ENCODE results near the gene SMIM24. TPM values are rescaled to one million over a fixed set of nuclear protein-coding genes. Genes with fewer than 3 reads are reported as not detected.

Gene SMIM24
- polyA plus RNA-seq, 2 of the 4 experiments (the other 2 are of a cell fraction), result 1.0 to 1.2 TPM

DNA sequence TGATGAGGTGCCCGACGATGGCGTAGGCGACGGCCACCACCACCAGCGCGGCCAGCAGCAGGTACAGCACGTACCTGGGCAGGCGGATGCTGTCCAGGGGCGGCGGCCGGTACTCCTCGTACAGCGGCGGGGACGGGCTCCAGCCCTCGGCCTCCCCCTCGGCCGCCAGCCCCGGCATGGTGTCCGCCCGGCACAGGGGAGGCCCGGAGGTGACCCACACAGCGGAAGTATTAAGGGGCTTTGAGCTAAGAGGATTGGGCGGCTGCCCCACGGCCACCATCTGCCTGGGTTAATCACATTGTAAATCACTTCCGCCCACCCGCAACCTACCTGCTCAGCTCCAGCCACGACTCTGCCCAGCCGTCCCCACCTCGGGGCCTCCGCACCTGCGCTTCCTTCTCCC lies 2.9 kb upstream of the SMIM24 start, which contains the start of gene SMIM44:
TSS of gene SMIM44 (minus strand) at position 216 of the 403 bp plus-strand sequence. CDS start at position 178, 38 bp downstream.
- CTCF ChIA-PET, result interaction anchor here (0.7 to 7.0 kb wide), 4 partner anchors 12 to 178 kb away, joined by 4 to 78 read pairs (median 20); partner anchors contain the start of gene DOHH
- POLR2A ChIA-PET, result no interaction called here

DNA sequence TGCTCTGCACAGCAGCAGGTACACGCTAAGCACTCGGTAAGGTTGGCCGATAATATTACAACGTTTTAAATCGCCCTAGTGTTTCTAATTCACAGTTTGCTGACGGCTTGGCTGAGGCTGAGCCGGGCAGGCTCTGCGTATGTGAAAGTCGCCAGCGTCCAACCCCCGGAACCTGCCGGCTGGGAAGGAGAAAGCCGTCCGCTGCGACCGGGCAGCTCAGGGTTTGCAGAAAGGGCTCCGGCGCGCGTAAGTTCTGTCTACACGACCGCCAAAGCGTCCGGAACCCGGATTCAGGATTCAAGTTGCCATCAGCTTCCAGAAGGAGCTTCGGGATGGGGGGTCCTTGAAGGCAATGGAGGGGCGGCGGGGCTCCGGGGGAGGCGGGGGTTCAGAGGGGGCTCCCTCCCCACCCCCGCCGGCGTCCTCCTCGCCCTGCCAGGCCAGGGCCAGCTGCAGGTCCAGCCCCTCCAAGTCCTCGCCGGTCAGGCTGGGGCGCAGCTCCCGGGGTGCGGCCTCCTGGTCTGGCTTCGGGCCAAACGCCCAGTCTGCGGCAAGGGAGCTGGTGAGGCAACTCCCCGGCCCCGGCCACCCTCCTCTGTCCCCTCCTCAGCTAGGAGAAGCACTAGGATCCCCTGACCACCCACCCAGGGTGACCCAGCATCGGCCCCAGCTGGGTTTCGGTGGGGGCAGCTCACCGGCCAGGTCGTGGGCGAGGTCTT lies 2.3 kb upstream of the SMIM24 start:
- TF ChIP-seq MYC (IDR thresholded peaks at IDR 0.05; ENCODE audit: borderline replicate concordance, low read length) (no peak), TP53 (CRISPR knock-in tag; IDR thresholded peaks at IDR 0.05) (no peak), EP300 (IDR thresholded peaks at IDR 0.05) (no peak), JUNB (IDR thresholded peaks at IDR 0.05) (no peak), HOXB5 (CRISPR knock-in tag; IDR thresholded peaks at IDR 0.05) (no peak), HEYL (CRISPR knock-in tag; IDR thresholded peaks at IDR 0.05) (no peak), NPAS2 (CRISPR knock-in tag; IDR thresholded peaks at IDR 0.05; ENCODE audit: borderline replicate concordance) (no peak), FOSL2 (IDR thresholded peaks at IDR 0.05) (no peak), FOSL2 (CRISPR knock-in tag; IDR thresholded peaks at IDR 0.05) (no peak), GATA3 (IDR thresholded peaks at IDR 0.05; ENCODE audit: borderline replicate concordance) (no peak), ZSCAN20 (CRISPR knock-in tag; IDR thresholded peaks at IDR 0.05) (no peak)
- DNase-seq (ENCODE audit: low read depth in 1 of 2, low spot score in 1 of 2) (no peak), FAIRE-seq (no peak), ATAC-seq (no peak)
- no peak overlapping the region for H3K4me3 ChIP-seq
- H3K4me1 ChIP-seq, result no peaks in the 10 kb centered on the region; the same call in 2 of the 3 replicates
- ChIA-PET CTCF (interaction anchor here (0.7 to 7.0 kb wide), 3 partner anchors 11 to 178 kb away, joined by 4 to 78 read pairs (median 7); no protein-coding TSS in a partner anchor), POLR2A (no interaction called here)
- H3K4me2 ChIP-seq, result no peak overlapping the region
- no peaks in the 10 kb centered on the region for H3K9me3 ChIP-seq
- H3K27ac ChIP-seq, result no peak overlapping the region
- WGBS (ENCODE audit: missing lambda C conversion rate), result 66% methylated on average over 28 of the region's 49 CpGs

More for the DNA sequence above, 2.9 kb upstream of the SMIM24 start, which contains the start of gene SMIM44:
- 90% methylated on average over 10 of the region's 33 CpGs for WGBS (ENCODE audit: missing lambda C conversion rate)
- TF ChIP-seq, protein P1, sequence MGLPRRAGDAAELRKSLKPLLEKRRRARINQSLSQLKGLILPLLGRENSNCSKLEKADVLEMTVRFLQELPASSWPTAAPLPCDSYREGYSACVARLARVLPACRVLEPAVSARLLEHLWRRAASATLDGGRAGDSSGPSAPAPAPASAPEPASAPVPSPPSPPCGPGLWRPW (IDR thresholded peaks at IDR 0.05), result no peak
- TF ChIP-seq ZFP36 (IDR thresholded peaks at IDR 0.05; ENCODE audit: borderline replicate concordance, partially characterized antibody) (no peak), SMC3 (IDR thresholded peaks at IDR 0.05) (no peak), POLR2AphosphoS2 (conservative IDR thresholded peaks at IDR 0.05; ENCODE audit: low read length) (no peak), RCOR1 (IDR thresholded peaks at IDR 0.05; ENCODE audit: low read depth, low read length) (no peak), FOXS1 (CRISPR knock-in tag; IDR thresholded peaks at IDR 0.05) (no peak), RFX5 (IDR thresholded peaks at IDR 0.05) (no peak), MYC (IDR thresholded peaks at IDR 0.05; ENCODE audit: borderline replicate concordance, low read length) (no peak)
- no peak for FAIRE-seq
- H3K9me3 ChIP-seq, result no peaks in the 10 kb centered on the region
- no peak within 1 kb of the TSS for H3K4me3 ChIP-seq
- H3K4me1 ChIP-seq, result no peaks in the 10 kb centered on the region; the same call in 2 of the 3 replicates
- no peak for DNase-seq (ENCODE audit: low read depth in 1 of 2, low spot score in 1 of 2)
- H3K27ac ChIP-seq, result no peak within 1 kb of the TSS
- no peak within 1 kb of the TSS for H3K4me2 ChIP-seq
- ATAC-seq, result no peak

DNA sequence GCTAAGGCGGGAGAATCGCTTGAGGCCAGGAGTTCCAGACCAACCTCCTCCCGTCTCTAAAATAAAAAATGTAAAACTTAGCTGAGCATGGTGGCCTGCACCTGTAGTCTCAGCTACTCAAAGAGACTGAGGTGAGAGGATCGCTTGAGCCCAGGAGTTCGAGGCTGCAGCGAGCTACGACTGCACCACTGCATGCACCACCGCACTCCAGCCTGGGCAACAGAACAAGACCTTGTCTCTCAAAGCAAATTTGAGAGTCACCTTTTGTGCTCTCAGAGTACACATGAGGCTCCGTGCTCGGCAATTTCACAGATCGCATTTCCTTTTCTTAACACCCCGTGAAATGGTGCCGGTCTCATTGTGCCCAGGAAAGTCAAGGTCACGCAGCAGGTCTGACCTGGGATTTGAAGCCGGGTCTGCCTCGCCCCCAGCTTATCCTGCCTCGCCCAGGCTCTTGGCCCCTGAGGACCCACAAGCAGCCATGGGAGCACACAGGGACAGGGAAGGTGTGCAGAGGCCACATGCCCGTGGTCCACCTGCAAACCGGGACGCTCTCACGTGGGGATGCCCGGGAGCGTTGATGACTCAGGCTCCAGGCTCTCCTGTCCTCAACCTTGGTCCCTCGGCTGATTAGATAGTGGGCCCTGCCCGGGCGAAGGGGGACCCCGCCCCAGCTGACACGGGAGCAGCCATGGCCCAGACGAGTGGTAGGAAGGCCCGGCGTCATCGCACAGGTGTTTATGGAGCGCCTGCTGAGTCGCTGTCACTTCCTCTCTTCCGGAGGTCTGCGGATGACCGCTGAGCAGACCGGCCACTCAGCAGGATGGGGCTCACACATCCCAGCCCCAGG lies 1.1 kb upstream of the SMIM24 start:
- WGBS (ENCODE audit: missing lambda C conversion rate), result 79% methylated on average over 18 of the region's 38 CpGs
- ATAC-seq (no peak), DNase-seq (ENCODE audit: low read depth in 1 of 2, low spot score in 1 of 2) (no peak), FAIRE-seq (no peak)
- no peak overlapping the region for H3K27ac ChIP-seq
- no peaks in the 10 kb centered on the region for H3K9me3 ChIP-seq
- ChIA-PET CTCF (interaction anchor here (1.1 to 7.0 kb wide), 4 partner anchors 10 to 158 kb away, joined by 3 to 78 read pairs (median 3); no protein-coding TSS in a partner anchor), POLR2A (no interaction called here)
- H3K4me2 ChIP-seq, result no peak overlapping the region
- no peak overlapping the region for H3K4me3 ChIP-seq
- no peaks in the 10 kb centered on the region; the same call in 2 of the 3 replicates for H3K4me1 ChIP-seq
- TF ChIP-seq, protein P2, sequence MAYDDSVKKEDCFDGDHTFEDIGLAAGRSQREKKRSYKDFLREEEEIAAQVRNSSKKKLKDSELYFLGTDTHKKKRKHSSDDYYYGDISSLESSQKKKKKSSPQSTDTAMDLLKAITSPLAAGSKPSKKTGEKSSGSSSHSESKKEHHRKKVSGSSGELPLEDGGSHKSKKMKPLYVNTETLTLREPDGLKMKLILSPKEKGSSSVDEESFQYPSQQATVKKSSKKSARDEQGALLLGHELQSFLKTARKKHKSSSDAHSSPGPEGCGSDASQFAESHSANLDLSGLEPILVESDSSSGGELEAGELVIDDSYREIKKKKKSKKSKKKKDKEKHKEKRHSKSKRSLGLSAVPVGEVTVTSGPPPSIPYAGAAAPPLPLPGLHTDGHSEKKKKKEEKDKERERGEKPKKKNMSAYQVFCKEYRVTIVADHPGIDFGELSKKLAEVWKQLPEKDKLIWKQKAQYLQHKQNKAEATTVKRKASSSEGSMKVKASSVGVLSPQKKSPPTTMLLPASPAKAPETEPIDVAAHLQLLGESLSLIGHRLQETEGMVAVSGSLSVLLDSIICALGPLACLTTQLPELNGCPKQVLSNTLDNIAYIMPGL (CRISPR knock-in tag; IDR thresholded peaks at IDR 0.05; ENCODE audit: borderline replicate concordance), result no peak
- TF ChIP-seq, protein P3, sequence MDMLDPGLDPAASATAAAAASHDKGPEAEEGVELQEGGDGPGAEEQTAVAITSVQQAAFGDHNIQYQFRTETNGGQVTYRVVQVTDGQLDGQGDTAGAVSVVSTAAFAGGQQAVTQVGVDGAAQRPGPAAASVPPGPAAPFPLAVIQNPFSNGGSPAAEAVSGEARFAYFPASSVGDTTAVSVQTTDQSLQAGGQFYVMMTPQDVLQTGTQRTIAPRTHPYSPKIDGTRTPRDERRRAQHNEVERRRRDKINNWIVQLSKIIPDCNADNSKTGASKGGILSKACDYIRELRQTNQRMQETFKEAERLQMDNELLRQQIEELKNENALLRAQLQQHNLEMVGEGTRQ (IDR thresholded peaks at IDR 0.05), result no peak
- TF ChIP-seq HEYL (CRISPR knock-in tag; IDR thresholded peaks at IDR 0.05), result no peak
- TF ChIP-seq TP53 (CRISPR knock-in tag; IDR thresholded peaks at IDR 0.05), result no peak
- TF ChIP-seq JUN (IDR thresholded peaks at IDR 0.05), result no peak
- no peak for TF ChIP-seq KDM1A (IDR thresholded peaks at IDR 0.05; ENCODE audit: low read depth)
- no peak for TF ChIP-seq NFE2L2 (conservative IDR thresholded peaks at IDR 0.05; ENCODE audit: low read length)
- no peak for TF ChIP-seq RARB (CRISPR knock-in tag; IDR thresholded peaks at IDR 0.05)
- no peak for TF ChIP-seq GATA3 (IDR thresholded peaks at IDR 0.05; ENCODE audit: borderline replicate concordance)
- TF ChIP-seq EHF (CRISPR knock-in tag; IDR thresholded peaks at IDR 0.05), result no peak
- TF ChIP-seq MYC (IDR thresholded peaks at IDR 0.05; ENCODE audit: borderline replicate concordance, low read length), result no peak
- TF ChIP-seq, protein P4, sequence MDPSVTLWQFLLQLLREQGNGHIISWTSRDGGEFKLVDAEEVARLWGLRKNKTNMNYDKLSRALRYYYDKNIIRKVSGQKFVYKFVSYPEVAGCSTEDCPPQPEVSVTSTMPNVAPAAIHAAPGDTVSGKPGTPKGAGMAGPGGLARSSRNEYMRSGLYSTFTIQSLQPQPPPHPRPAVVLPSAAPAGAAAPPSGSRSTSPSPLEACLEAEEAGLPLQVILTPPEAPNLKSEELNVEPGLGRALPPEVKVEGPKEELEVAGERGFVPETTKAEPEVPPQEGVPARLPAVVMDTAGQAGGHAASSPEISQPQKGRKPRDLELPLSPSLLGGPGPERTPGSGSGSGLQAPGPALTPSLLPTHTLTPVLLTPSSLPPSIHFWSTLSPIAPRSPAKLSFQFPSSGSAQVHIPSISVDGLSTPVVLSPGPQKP (IDR thresholded peaks at IDR 0.05; ENCODE audit: low read depth, low read length), result no peak
- TF ChIP-seq CEBPB (IDR thresholded peaks at IDR 0.05), result no peak
- no peak for TF ChIP-seq HOXA7 (CRISPR knock-in tag; IDR thresholded peaks at IDR 0.05)
- no peak for TF ChIP-seq RAD21 (conservative IDR thresholded peaks at IDR 0.05 in 1 of 2, IDR thresholded peaks at IDR 0.05 in 1 of 2)

Measured in A549 (cell line).